ENCODE results near the gene UGT1A5. TPM values are rescaled to one million over a fixed set of nuclear protein-coding genes. Genes with fewer than 3 reads are reported as not detected.

UGT1A5 gene
- total and polyA plus RNA-seq, 2 of the 8 experiments (the other 6 are each of a cell fraction or from before 2014, with no cell fraction given), result not detected

- TF ChIP-seq MAX (IDR thresholded peaks at IDR 0.05) (no peak), POLR2A (IDR thresholded peaks at IDR 0.05; ENCODE audit: control extremely low read depth in 1 of 2, low read depth in 2 of 2, low read length in 2 of 2) (no peak), ATF3 (IDR thresholded peaks at IDR 0.05; ENCODE audit: insufficient read depth, low read depth, low read length) (no peak), SIRT6 (IDR thresholded peaks at IDR 0.05; ENCODE audit: low read length) (no peak)
Measured at GRCh38 chr2:233702238-233702637, 10.5 kb upstream of the UGT1A5 start (continued).

All from H1 (cell line).